GM19328 (cell line): ENCODE measurements around the gene PPP4C.
"Not testable (repeated sequence)": the region's sequence is repeated elsewhere in the genome, so short reads cannot be mapped to it uniquely, and the experiment has no call there.

Experiments
- ATAC-seq: cut with Tn5 transposase; IDR thresholded peaks from one replicate; pipeline ENCODE4 v1.9.1; 2021; ENCODE audit warnings: mild to moderate bottlenecking, moderate library complexity; ENCODE audit not compliant: unreplicated experiment

The PPP4C gene

DNA sequence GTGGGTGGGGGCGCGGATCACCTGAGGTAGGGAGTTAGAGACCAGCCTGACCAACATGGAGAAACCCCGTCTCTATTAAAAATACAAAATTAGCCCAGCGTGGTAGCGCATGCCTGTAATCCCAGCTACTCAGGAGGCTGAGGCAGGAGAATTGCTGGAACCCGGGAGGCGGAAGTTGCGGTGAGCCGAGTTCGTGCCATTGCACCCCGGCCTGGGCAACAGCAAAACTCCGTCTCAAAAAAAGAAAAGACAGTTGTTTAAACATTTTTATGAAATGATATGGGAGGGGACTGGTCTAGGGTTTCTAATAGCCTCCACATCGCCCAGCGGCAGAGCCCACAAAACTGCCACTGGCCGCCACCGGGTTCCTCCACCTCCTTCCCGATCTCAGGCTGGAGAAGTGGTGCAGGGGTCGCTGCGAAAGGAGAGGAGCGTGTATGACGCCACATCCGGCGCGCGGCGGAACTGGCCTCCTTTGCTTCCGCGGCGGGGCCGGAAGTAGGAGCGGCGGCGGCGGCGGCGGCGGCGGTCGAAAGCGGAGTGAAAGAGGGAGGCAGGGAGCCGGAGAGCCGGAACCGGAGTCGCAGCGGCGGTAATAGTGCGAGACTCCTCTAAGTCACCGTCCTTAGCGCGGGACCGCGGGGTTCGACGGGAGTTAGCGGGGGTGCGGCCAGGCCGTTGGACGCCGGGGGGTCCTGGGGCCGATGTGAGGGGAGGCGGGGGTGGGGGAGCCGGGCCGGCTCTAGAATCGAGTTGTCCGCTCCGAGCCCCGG is at the start of gene PPP4C:
Gene PPP4C (plus strand): TSS at position 492 of the 773 bp plus-strand sequence. CDS start 384 bp downstream, outside the sequence.
- no peak for ATAC-seq

DNA sequence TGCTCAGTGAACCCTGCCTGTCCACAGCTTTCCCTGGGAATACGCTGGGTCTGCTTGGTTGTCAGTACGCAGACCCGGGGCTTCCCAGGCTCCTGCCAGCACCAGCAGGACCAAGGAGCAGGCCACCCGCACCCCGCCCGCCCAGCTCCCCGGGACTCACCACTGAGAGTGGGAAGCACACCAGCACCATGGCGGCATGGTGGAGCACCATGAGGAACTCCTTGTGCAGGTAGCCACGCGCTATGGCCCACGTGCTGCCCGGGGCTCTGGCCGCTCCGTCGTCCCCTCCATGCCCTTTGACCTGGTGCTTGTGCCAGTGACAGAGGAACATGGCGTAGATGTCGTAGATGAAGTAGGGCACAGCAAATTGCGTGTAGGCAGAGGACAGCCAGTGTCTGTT is 49.3 kb upstream of the PPP4C start:
- ATAC-seq = no peak

DNA sequence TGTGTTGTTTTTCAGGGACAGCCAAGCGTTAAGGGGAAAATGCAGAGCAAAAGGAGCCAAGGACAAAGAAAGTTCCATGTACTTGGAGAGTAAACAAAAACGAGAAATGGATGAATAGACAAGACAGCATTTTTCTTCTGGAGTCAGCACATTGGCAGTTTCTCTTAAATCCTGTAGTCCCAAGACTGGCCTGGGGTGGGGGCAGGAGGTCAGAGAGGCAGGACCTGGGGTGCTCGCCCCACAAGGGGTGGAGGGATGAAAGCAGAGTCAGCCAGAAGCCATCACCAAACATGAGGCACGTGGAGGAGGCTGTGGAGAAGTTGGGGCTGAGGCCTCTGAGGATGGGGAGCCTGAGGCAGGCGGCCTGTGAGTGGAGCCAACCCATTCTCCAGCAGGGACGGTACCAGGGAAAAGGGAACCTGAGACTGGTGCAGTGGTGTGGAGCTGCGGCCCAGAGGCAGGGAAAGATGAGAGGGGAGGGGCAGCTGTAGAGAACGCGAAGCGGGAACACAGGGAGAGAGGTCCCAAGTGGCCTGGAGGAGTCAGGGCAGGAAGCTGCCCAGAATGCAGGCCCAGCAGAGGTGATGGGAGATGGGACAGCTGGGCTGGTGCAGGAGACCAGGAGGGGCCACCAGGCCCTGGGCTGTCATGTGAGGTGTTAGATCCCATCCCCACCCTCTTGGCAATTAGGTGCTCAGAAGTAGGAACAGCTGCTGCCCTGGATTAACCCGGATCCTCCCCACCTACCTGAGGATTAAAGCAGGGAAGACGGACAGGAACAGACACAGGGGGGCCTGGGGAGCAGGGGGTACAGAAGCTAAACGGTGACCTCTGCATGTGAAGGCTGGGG is 48.0 kb upstream of the PPP4C start:
- ATAC-seq = no peak

DNA sequence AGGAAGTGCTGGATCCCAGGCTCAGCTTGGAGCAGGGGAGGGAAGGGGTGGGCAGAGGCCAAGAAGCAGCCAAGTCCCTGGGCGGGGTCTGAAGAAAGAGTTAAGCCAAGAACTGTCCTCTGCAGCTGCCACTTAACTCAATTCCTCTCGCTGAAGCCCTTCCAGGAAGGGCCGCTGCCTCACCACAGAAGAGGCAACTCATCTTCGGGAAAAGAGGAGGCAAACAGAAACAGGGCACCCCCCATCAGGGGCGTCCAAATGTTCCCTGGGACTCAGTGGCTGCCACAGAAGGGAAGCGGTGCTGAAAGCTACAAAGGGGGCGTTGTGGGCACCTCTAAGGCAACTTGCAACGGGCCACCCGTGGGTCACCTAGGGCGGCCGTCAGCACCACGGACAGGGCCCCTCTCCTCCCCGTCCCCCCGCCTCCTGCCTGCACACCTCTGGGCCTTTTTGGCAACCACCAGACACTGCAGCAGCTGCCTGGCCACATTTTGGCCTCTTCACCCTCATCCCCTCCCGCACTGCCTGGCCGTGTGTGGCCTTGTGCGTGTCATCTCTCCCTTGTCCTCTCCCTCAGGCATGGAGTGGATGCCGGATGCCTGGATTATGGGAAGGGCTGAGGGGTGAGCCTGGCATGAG is 47.2 kb upstream of the PPP4C start:
- ATAC-seq = no peak

- no peak for ATAC-seq
These were observed 45.6 kb upstream of the PPP4C start for GRCh38 chr16:30030011-30030685.

GRCh38 chr16:30030841-30031413 is 44.9 kb upstream of the PPP4C start, which contains the start of gene TLCD3B:
TSS of gene TLCD3B (minus strand) at chr16:30031271. CDS start at chr16:30030527, 744 bp downstream.
- ATAC-seq = no peak

GRCh38 chr16:30031477-30031918 is 44.3 kb upstream of the PPP4C start:
- no peak for ATAC-seq

- no peak for ATAC-seq
These were observed 43.5 kb upstream of the PPP4C start for GRCh38 chr16:30032083-30032819.

GRCh38 chr16:30033270-30033669 is 42.5 kb upstream of the PPP4C start:
- no peak for ATAC-seq

- no peak for ATAC-seq
These were observed 35.6 kb upstream of the PPP4C start for GRCh38 chr16:30040221-30040620.

GRCh38 chr16:30040690-30041089 is 35.1 kb upstream of the PPP4C start:
- ATAC-seq = not testable (repeated sequence)

- no peak for ATAC-seq
These were observed 34.0 kb upstream of the PPP4C start for GRCh38 chr16:30041841-30042240.

DNA sequence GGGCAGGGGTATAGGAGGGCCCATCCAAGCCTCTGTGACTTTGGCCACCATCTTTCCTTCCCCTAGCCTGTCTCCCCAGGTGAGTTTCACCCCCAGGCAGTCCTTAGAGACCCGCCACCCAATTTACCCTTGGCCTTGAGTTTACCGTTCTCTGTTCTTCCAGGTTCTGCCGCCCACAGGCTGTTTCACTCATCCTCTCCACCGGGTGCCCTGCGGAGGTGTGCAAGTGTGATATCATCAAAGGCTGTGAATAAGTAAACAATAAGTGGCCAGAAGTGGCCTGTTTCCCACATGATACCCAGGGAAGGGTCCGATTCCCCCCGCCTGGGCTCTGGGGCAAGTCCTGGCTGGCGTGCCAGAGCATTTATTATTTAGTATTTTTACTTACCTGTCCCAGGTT is 29.6 kb upstream of the PPP4C start:
- no peak for ATAC-seq

DNA sequence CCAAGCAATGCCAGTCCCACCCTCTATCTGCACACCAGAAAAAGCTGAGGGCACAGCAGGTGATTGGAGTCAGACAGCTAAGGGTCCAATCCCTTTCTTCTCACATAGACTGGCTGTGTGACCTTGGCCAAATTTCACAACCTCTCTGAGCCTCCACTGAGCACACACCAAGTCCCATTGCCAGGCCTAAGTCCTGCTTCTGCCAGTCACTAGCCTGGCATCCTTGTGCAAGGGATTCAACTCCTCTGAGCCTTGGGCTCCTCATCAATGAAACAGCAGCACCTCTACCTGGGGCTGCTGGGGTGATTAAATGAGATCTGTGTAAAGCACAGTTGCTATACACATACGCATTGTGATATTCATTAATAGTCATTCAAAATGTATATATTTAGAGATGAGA is 29.2 kb upstream of the PPP4C start:
- no peak for ATAC-seq

DNA sequence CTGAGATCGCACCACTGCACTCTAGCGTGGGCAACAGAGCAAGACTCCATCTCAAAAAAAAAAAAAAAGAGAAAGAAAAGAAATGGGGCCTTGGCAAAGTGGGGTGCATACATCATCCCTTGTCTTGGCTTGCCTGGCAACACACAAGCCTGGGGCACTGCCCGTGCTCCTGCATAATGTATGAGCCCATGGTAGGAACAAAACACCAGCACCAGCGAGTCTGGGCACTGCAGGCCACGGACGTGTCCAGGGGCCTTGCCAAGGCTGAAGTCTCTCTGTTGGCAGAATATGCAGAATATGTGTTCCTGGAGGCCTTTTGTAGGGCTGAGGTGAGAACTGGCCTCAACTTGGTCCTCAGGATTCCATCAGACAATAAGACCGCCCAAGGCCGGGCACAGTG is 25.9 kb upstream of the PPP4C start:
- ATAC-seq = no peak

DNA sequence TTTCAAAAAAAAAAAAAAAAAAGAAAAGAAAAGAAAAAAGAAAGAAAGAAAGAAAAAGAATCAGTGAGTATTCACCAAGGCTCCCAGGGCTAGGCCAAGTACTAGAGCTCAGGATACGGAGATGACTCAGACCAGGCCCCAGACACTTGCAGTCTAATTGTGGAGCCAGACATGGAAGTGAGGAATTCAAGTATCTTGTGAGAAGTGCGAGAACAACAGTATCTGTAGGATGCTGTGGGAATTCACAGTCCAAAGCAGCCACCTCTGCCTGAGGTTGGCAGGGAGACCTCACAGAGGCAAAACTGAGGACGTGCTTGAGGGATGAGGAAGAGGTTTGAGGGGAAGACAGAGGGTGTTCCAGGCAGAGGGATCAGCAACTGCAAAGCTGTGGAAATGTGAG is 24.3 kb upstream of the PPP4C start:
- ATAC-seq = no peak

- ATAC-seq = no peak
These were observed 23.0 kb upstream of the PPP4C start for GRCh38 chr16:30052671-30053372.

DNA sequence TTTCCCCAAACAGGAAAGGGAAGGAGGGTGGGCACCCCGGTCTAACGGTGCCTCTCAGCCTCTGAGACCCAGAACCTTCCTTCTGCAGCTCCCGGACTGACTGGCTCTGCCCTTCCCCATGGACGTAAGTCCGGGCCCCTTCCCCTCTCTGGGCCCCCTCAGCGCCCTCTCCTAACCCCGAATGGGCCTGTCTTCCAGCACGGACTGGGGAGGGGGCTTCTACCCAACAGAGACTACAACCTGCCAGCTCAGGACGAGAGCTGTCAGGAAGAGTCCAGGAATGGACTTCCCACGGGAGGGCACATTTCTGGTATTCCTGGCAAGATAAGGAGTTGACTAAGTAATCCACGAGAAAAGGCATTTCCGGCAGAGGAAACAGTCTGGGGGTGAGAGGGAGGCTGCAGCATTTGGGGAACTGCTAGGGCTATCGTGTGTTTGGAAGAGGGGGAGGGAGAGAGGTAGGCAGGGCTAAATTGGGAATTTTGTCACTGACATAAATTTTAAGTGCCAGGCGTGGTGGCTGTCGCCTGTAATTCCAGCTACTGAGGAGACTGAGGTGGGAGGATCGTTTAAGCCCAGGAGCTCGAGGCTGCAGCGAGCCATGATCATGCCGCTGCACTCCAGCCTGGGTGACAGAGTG is 22.3 kb upstream of the PPP4C start:
- ATAC-seq = no peak

DNA sequence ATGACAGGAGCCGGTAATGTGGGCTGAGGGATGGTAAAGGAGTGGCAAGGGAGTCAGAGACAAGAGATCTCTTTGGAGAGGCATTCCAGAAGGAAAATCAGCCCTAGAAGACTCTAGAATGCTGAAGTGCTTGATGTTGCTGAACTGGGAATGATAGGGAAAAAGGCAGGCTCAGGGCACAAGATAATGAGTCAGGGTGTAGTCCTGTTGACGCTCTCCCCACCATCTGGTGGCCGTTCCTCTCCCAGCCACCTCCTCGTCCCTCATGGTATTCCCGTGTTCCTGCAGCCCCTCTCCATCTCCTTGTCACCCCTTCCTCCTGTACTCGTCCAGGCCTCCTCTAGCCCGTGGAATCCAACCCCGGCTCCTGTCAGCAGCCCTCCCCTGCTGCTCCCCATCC is 21.3 kb upstream of the PPP4C start:
- no peak for ATAC-seq
